ENCODE results near the gene TEAD3. TPM values are rescaled to one million over a fixed set of nuclear protein-coding genes. Genes with fewer than 3 reads are reported as not detected.
A peak's percentile ranks its signal among the peaks of the same experiment; 100 is the strongest.

Gene TEAD3
- total RNA-seq, 1 donor from 2014 or later = 75.5 TPM

DNA sequence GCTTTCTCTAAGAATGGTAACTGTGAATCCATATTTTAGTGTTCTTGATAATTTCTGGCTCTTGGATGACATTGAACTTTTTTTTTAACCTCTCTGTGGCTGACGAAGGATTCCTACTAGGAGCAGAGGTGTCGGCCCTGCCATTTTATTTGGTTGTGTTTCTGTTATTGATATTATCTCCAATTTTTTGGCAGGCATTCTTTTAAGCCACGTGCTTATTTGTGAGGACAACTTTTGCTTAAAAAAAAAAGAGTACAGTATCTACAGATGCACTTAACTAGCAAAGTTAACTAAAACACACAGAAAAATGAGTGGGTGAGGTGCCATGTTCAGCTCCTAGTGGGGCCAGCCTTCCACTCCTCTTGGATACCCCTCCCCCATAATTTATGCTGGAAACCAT, 43.6 kb downstream of the TEAD3 start:
- no peak for FAIRE-seq

DNA sequence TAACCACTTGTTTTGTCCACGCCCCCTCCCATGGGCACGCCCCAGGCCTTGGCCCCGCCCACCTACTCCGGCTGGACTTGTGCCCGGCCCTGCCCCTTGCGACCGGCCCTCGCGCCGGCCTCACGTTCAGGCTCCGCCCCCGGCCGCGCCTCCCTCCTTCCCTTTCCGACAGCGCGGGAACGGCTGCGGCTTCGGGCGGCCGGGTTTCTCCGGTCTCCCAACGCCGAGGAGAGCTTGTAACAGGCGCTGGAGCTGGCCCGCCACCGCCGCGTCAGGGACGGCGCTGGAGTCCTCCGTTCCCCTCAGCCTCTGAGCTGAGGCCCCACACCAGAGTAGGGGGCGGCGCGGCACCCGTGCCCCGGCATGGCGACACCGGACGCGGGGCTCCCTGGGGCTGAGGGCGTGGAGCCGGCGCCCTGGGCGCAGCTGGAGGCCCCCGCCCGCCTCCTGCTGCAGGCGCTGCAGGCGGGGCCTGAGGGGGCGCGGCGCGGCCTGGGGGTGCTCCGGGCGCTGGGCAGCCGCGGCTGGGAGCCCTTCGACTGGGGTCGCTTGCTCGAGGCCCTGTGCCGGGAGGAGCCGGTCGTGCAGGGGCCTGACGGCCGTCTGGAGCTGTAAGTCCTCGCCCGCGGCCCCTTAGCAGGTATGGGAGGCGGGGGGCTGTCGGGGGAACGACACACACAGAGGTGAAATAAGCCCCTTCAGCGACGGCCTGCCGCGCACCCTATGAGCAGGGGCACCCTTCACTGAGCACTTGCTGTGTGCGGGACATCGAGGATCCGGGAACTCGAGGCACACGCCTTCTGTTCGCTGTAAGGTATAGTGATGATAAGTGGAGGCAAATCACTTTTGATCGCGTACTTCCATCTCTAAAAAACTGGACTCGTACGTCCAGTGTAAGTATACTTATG, 44.4 kb downstream of the TEAD3 start, which contains the start of gene FANCE:
TSS of gene FANCE (plus strand) at position 156 of the 908 bp plus-strand sequence. CDS start at position 364, 208 bp downstream.
- Histone ChIP-seq H3K27ac (ENCODE audit: low read depth, low read length) (no peak within 1 kb of the TSS), H2AFZ (ENCODE audit: low read depth, low read length) (peak within 1 kb of the TSS; percentile 83), H3K79me2 (ENCODE audit: insufficient read depth, low read length) (no peaks in the 10 kb centered on the region), H3K36me3 (ENCODE audit: insufficient read depth, low read length) (no peaks in the 10 kb centered on the region), H3K27me3 (ENCODE audit: insufficient read depth, low read length) (no peaks in the 10 kb centered on the region), H3K9ac (ENCODE audit: low read length) (peak within 1 kb of the TSS; percentile 68), H3K4me3 (ENCODE audit: insufficient read depth, low read depth, low read length) (peak within 1 kb of the TSS; percentile 71), H3K9me3 (ENCODE audit: insufficient read depth, low read depth, low read length) (no peaks in the 10 kb centered on the region), H3K4me1 (ENCODE audit: insufficient read depth, low read length) (peaks cover 16% of the 10 kb centered on the region), H3K4me2 (ENCODE audit: low read length) (peak within 1 kb of the TSS; percentile 94), H4K20me1 (ENCODE audit: insufficient read depth, low read length) (no peaks in the 10 kb centered on the region)
- Mint-ChIP-seq H3K4me1 (ENCODE audit: low read depth, unreplicated experiment) (peaks cover 10% of the 10 kb centered on the region), H3K27ac (ENCODE audit: unreplicated experiment) (no peak within 1 kb of the TSS), H3K36me3 (ENCODE audit: low read depth, unreplicated experiment) (no peaks in the 10 kb centered on the region), H3K27me3 (ENCODE audit: low read depth, unreplicated experiment) (peaks cover 12% of the 10 kb centered on the region), H3K4me3 (ENCODE audit: unreplicated experiment) (peak within 1 kb of the TSS; percentile 78), H3K9me3 (ENCODE audit: unreplicated experiment) (no peaks in the 10 kb centered on the region)
- FAIRE-seq = no peak
- TF ChIP-seq EZH2 (IDR thresholded peaks at IDR 0.05; ENCODE audit: insufficient read depth, low read length) = no peak
- TF ChIP-seq, protein P1, sequence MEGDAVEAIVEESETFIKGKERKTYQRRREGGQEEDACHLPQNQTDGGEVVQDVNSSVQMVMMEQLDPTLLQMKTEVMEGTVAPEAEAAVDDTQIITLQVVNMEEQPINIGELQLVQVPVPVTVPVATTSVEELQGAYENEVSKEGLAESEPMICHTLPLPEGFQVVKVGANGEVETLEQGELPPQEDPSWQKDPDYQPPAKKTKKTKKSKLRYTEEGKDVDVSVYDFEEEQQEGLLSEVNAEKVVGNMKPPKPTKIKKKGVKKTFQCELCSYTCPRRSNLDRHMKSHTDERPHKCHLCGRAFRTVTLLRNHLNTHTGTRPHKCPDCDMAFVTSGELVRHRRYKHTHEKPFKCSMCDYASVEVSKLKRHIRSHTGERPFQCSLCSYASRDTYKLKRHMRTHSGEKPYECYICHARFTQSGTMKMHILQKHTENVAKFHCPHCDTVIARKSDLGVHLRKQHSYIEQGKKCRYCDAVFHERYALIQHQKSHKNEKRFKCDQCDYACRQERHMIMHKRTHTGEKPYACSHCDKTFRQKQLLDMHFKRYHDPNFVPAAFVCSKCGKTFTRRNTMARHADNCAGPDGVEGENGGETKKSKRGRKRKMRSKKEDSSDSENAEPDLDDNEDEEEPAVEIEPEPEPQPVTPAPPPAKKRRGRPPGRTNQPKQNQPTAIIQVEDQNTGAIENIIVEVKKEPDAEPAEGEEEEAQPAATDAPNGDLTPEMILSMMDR (IDR thresholded peaks at IDR 0.05; ENCODE audit: insufficient read depth, low read depth, low read length) = no peak
- peak; percentile 62 for DNase-seq (ENCODE audit: low read depth)

More for the DNA sequence above, 43.6 kb downstream of the TEAD3 start:
- Mint-ChIP-seq H3K27me3 (ENCODE audit: low read depth, unreplicated experiment) (peaks cover 12% of the 10 kb centered on the region), H3K4me1 (ENCODE audit: low read depth, unreplicated experiment) (peaks cover 10% of the 10 kb centered on the region), H3K4me3 (ENCODE audit: unreplicated experiment) (peak overlapping the region; percentile 78), H3K9me3 (ENCODE audit: unreplicated experiment) (no peaks in the 10 kb centered on the region), H3K36me3 (ENCODE audit: low read depth, unreplicated experiment) (peaks cover 4% of the 10 kb centered on the region), H3K27ac (ENCODE audit: unreplicated experiment) (no peak overlapping the region)
- no peak for TF ChIP-seq EZH2 (IDR thresholded peaks at IDR 0.05; ENCODE audit: insufficient read depth, low read length)
- TF ChIP-seq, protein P1 (IDR thresholded peaks at IDR 0.05; ENCODE audit: insufficient read depth, low read depth, low read length) = no peak
- Histone ChIP-seq H3K36me3 (ENCODE audit: insufficient read depth, low read length) (no peaks in the 10 kb centered on the region), H3K4me2 (ENCODE audit: low read length) (peak overlapping the region; percentile 94), H3K27me3 (ENCODE audit: insufficient read depth, low read length) (no peaks in the 10 kb centered on the region), H3K9ac (ENCODE audit: low read length) (peak overlapping the region; percentile 68), H3K79me2 (ENCODE audit: insufficient read depth, low read length) (no peaks in the 10 kb centered on the region), H3K27ac (ENCODE audit: low read depth, low read length) (no peak overlapping the region), H4K20me1 (ENCODE audit: insufficient read depth, low read length) (no peaks in the 10 kb centered on the region), H2AFZ (ENCODE audit: low read depth, low read length) (no peak overlapping the region), H3K4me3 (ENCODE audit: insufficient read depth, low read depth, low read length) (peak overlapping the region; percentile 71), H3K9me3 (ENCODE audit: insufficient read depth, low read depth, low read length) (no peaks in the 10 kb centered on the region), H3K4me1 (ENCODE audit: insufficient read depth, low read length) (peaks cover 16% of the 10 kb centered on the region)
- no peak for DNase-seq (ENCODE audit: low read depth)

Measured in astrocyte (in vitro differentiated cells and primary cell).